WTC11 (cell line): ENCODE data around the gene CACNA2D3. TPM values are rescaled to one million over a fixed set of nuclear protein-coding genes. Genes with fewer than 3 reads are reported as not detected.

ENCODE experiments used
- ATAC-seq: fragments of 200-7000 bp; cut with Tn5 transposase; 2 replicates; pipeline ENCODE4 v1.10.0; 2021; ENCODE audit warnings: mild to moderate bottlenecking, moderate library complexity
- CTCF ChIA-PET: fragments of 300-600 bp; sonication (Branson Sonifier 250); formaldehyde crosslinking; loops from one replicate; lab custom pipeline; 2021; ENCODE audit warnings: antibody characterized with exemption; lab: Charles Lee
- POLR2A ChIA-PET: fragments of 350-600 bp; sonication (Branson Sonifier 250); formaldehyde crosslinking; loops from one replicate; lab custom pipeline; 2021; ENCODE audit warnings: antibody characterized with exemption; lab: Charles Lee
- DNase-seq: peaks from one replicate; pipeline ENCODE4 v3.0.0; 2021; ENCODE audit warnings: low spot score
- H3K27ac Mint-ChIP-seq: 2 replicates; pipeline ENCODE4 v1.8.0; 2021; ENCODE audit warnings: mixed read lengths
- H3K27me3 Mint-ChIP-seq: 2 replicates; pipeline ENCODE4 v1.8.0; 2021; ENCODE audit warnings: low read depth, mild to moderate bottlenecking, moderate library complexity, mixed read lengths
- H3K36me3 Mint-ChIP-seq: 2 replicates; pipeline ENCODE4 v1.8.0; 2021; ENCODE audit warnings: mixed read lengths
- H3K4me1 Mint-ChIP-seq: 2 replicates; pipeline ENCODE4 v1.8.0; 2022; ENCODE audit warnings: mixed read lengths
- H3K4me3 Mint-ChIP-seq: 2 replicates; pipeline ENCODE4 v1.8.0; 2021; ENCODE audit warnings: mild to moderate bottlenecking, moderate library complexity, mixed read lengths
- H3K9me3 Mint-ChIP-seq: 2 replicates; pipeline ENCODE4 v1.8.0; 2021; ENCODE audit warnings: mixed read lengths
- ATF1 ChIP-seq: sonication (generic); formaldehyde crosslinking; IDR thresholded peaks from 2 replicates; pipeline ENCODE4 v1.8.1; 2023; ENCODE audit warnings: mild to moderate bottlenecking, moderate library complexity, missing genetic modification reagents
- ESRRA ChIP-seq: sonication (generic); formaldehyde crosslinking; IDR thresholded peaks from 2 replicates; pipeline ENCODE4 v1.8.1; 2022; ENCODE audit warnings: mild to moderate bottlenecking, missing genetic modification reagents, borderline replicate concordance
- FOXJ3 ChIP-seq: sonication (generic); formaldehyde crosslinking; IDR thresholded peaks from 2 replicates; pipeline ENCODE4 v1.9.0; 2021; ENCODE audit warnings: missing genetic modification reagents, mild to moderate bottlenecking, borderline replicate concordance
- GABPB1 ChIP-seq: sonication (generic); formaldehyde crosslinking; IDR thresholded peaks from 2 replicates; pipeline ENCODE4 v1.8.1; 2023; ENCODE audit warnings: mild to moderate bottlenecking, missing genetic modification reagents
- JUN ChIP-seq: sonication (generic); formaldehyde crosslinking; IDR thresholded peaks from 2 replicates; pipeline ENCODE4 v1.8.0; 2023; ENCODE audit warnings: mild to moderate bottlenecking, missing genetic modification reagents
- MXD4 ChIP-seq: fragments of 250-450 bp; sonication (Bioruptor Pico); IDR thresholded peaks from 2 replicates; pipeline ENCODE4 v1.8.0; 2021; ENCODE audit warnings: mild to moderate bottlenecking, moderate library complexity, borderline replicate concordance
- TCF7 ChIP-seq: sonication (generic); formaldehyde crosslinking; IDR thresholded peaks from 2 replicates; pipeline ENCODE4 v1.8.0; 2022; ENCODE audit warnings: mild to moderate bottlenecking, low read depth, missing genetic modification reagents, moderate library complexity
- TP53 ChIP-seq: sonication (generic); formaldehyde crosslinking; IDR thresholded peaks from 2 replicates; pipeline ENCODE4 v1.8.1; 2023; ENCODE audit warnings: mild to moderate bottlenecking, missing genetic modification reagents
- ZBTB21 ChIP-seq: sonication (generic); formaldehyde crosslinking; IDR thresholded peaks from 2 replicates; pipeline ENCODE4 v1.8.1; 2023; ENCODE audit warnings: mild to moderate bottlenecking, missing genetic modification reagents, borderline replicate concordance
- ZMAT4 ChIP-seq: fragments of 250-450 bp; sonication (Bioruptor Pico); IDR thresholded peaks from 2 replicates; pipeline ENCODE4 v1.9.0; 2021; ENCODE audit warnings: mild to moderate bottlenecking
- ZNF219 ChIP-seq: sonication (generic); formaldehyde crosslinking; IDR thresholded peaks from 2 replicates; pipeline ENCODE4 v1.8.0; 2023; ENCODE audit warnings: missing genetic modification reagents, mild to moderate bottlenecking, borderline replicate concordance
- ZNF232 ChIP-seq: sonication (generic); formaldehyde crosslinking; IDR thresholded peaks from 2 replicates; pipeline ENCODE4 v1.8.0; 2022; ENCODE audit warnings: mild to moderate bottlenecking, missing genetic modification reagents
- ZNF317 ChIP-seq: sonication (generic); formaldehyde crosslinking; IDR thresholded peaks from 2 replicates; pipeline ENCODE4 v1.8.1; 2023; ENCODE audit warnings: low read depth, mild to moderate bottlenecking, moderate library complexity, missing genetic modification reagents, borderline replicate concordance
- ZNF425 ChIP-seq: fragments of 250-450 bp; sonication (Bioruptor Pico); conservative IDR thresholded peaks from 2 replicates; pipeline ENCODE4 v1.9.0; 2021; ENCODE audit warnings: mild to moderate bottlenecking
- total RNA-seq: library from RNA; stranded (reverse); gene quantifications from 3 replicates; pipeline ENCODE4 v1.2.3, GENCODE V29; 2021
- TF ChIP-seq, protein P1 (sequence below): sonication (generic); formaldehyde crosslinking; IDR thresholded peaks from 2 replicates; pipeline ENCODE4 v1.8.1; 2023; ENCODE audit warnings: mild to moderate bottlenecking, missing genetic modification reagents, borderline replicate concordance
- TF ChIP-seq, protein P2 (sequence below): fragments of 250-450 bp; sonication (Bioruptor Pico); IDR thresholded peaks from 2 replicates; pipeline ENCODE4 v1.8.0; 2021; ENCODE audit warnings: mild to moderate bottlenecking
- TF ChIP-seq, protein P3 (sequence below): sonication (generic); formaldehyde crosslinking; IDR thresholded peaks from 2 replicates; pipeline ENCODE4 v1.8.0; 2022; ENCODE audit warnings: mild to moderate bottlenecking, missing genetic modification reagents
- TF ChIP-seq, protein P4 (sequence below): sonication (generic); formaldehyde crosslinking; IDR thresholded peaks from 2 replicates; pipeline ENCODE4 v1.8.1; 2022; ENCODE audit warnings: mild to moderate bottlenecking, moderate library complexity, missing genetic modification reagents
- TF ChIP-seq, protein P5 (sequence below): sonication (generic); formaldehyde crosslinking; IDR thresholded peaks from 2 replicates; pipeline ENCODE4 v1.8.0; 2023; ENCODE audit warnings: mild to moderate bottlenecking, missing genetic modification reagents

Gene CACNA2D3
- total RNA-seq, 1 experiment from 2014 or later, result 5.0 TPM

- CTCF ChIA-PET, result interaction anchor here (0.6 kb wide), 1 partner anchor 56 kb away, joined by 4 read pairs; no protein-coding TSS in a partner anchor
- Mint-ChIP-seq H3K36me3 (no peaks in the 10 kb centered on the region), H3K27me3 (no peaks in the 10 kb centered on the region; the same call in 1 of the 2 replicates), H3K27ac (no peak overlapping the region), H3K4me1 (peaks cover 7% of the 10 kb centered on the region; the same call in 1 of the 2 replicates), H3K9me3 (peaks cover 5% of the 10 kb centered on the region)
- no peak for DNase-seq
- no peak for TF ChIP-seq ZNF232 (CRISPR knock-in tag)
- TF ChIP-seq TCF7 (CRISPR knock-in tag), result no peak
- no peak for TF ChIP-seq ZBTB21 (CRISPR knock-in tag)
- no peak for TF ChIP-seq ZNF219 (CRISPR knock-in tag)
- TF ChIP-seq ESRRA (CRISPR knock-in tag), result no peak
- TF ChIP-seq ZNF425 (CRISPR knock-in tag), result no peak
- no peak for TF ChIP-seq ZMAT4
- TF ChIP-seq, protein P1, sequence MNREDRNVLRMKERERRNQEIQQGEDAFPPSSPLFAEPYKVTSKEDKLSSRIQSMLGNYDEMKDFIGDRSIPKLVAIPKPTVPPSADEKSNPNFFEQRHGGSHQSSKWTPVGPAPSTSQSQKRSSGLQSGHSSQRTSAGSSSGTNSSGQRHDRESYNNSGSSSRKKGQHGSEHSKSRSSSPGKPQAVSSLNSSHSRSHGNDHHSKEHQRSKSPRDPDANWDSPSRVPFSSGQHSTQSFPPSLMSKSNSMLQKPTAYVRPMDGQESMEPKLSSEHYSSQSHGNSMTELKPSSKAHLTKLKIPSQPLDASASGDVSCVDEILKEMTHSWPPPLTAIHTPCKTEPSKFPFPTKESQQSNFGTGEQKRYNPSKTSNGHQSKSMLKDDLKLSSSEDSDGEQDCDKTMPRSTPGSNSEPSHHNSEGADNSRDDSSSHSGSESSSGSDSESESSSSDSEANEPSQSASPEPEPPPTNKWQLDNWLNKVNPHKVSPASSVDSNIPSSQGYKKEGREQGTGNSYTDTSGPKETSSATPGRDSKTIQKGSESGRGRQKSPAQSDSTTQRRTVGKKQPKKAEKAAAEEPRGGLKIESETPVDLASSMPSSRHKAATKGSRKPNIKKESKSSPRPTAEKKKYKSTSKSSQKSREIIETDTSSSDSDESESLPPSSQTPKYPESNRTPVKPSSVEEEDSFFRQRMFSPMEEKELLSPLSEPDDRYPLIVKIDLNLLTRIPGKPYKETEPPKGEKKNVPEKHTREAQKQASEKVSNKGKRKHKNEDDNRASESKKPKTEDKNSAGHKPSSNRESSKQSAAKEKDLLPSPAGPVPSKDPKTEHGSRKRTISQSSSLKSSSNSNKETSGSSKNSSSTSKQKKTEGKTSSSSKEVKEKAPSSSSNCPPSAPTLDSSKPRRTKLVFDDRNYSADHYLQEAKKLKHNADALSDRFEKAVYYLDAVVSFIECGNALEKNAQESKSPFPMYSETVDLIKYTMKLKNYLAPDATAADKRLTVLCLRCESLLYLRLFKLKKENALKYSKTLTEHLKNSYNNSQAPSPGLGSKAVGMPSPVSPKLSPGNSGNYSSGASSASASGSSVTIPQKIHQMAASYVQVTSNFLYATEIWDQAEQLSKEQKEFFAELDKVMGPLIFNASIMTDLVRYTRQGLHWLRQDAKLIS, result no peak
- TF ChIP-seq FOXJ3 (CRISPR knock-in tag), result no peak
- TF ChIP-seq MXD4 (CRISPR knock-in tag), result no peak
- TF ChIP-seq, protein P2, sequence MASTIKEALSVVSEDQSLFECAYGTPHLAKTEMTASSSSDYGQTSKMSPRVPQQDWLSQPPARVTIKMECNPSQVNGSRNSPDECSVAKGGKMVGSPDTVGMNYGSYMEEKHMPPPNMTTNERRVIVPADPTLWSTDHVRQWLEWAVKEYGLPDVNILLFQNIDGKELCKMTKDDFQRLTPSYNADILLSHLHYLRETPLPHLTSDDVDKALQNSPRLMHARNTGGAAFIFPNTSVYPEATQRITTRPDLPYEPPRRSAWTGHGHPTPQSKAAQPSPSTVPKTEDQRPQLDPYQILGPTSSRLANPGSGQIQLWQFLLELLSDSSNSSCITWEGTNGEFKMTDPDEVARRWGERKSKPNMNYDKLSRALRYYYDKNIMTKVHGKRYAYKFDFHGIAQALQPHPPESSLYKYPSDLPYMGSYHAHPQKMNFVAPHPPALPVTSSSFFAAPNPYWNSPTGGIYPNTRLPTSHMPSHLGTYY (CRISPR knock-in tag), result no peak
- TF ChIP-seq, protein P3, sequence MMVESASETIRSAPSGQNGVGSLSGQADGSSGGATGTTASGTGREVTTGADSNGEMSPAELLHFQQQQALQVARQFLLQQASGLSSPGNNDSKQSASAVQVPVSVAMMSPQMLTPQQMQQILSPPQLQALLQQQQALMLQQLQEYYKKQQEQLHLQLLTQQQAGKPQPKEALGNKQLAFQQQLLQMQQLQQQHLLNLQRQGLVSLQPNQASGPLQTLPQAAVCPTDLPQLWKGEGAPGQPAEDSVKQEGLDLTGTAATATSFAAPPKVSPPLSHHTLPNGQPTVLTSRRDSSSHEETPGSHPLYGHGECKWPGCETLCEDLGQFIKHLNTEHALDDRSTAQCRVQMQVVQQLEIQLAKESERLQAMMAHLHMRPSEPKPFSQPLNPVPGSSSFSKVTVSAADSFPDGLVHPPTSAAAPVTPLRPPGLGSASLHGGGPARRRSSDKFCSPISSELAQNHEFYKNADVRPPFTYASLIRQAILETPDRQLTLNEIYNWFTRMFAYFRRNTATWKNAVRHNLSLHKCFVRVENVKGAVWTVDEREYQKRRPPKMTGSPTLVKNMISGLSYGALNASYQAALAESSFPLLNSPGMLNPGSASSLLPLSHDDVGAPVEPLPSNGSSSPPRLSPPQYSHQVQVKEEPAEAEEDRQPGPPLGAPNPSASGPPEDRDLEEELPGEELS (CRISPR knock-in tag), result no peak
- TF ChIP-seq, protein P4, sequence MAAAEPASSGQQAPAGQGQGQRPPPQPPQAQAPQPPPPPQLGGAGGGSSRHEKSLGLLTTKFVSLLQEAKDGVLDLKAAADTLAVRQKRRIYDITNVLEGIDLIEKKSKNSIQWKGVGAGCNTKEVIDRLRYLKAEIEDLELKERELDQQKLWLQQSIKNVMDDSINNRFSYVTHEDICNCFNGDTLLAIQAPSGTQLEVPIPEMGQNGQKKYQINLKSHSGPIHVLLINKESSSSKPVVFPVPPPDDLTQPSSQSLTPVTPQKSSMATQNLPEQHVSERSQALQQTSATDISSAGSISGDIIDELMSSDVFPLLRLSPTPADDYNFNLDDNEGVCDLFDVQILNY (CRISPR knock-in tag), result no peak
- TF ChIP-seq ATF1, result no peak
- no peak for TF ChIP-seq TP53 (CRISPR knock-in tag)
- TF ChIP-seq JUN (CRISPR knock-in tag), result no peak
- TF ChIP-seq, protein P5, sequence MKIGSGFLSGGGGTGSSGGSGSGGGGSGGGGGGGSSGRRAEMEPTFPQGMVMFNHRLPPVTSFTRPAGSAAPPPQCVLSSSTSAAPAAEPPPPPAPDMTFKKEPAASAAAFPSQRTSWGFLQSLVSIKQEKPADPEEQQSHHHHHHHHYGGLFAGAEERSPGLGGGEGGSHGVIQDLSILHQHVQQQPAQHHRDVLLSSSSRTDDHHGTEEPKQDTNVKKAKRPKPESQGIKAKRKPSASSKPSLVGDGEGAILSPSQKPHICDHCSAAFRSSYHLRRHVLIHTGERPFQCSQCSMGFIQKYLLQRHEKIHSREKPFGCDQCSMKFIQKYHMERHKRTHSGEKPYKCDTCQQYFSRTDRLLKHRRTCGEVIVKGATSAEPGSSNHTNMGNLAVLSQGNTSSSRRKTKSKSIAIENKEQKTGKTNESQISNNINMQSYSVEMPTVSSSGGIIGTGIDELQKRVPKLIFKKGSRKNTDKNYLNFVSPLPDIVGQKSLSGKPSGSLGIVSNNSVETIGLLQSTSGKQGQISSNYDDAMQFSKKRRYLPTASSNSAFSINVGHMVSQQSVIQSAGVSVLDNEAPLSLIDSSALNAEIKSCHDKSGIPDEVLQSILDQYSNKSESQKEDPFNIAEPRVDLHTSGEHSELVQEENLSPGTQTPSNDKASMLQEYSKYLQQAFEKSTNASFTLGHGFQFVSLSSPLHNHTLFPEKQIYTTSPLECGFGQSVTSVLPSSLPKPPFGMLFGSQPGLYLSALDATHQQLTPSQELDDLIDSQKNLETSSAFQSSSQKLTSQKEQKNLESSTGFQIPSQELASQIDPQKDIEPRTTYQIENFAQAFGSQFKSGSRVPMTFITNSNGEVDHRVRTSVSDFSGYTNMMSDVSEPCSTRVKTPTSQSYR, result no peak
- no peak for TF ChIP-seq GABPB1 (CRISPR knock-in tag)
- no peak for TF ChIP-seq ZNF317 (CRISPR knock-in tag)
- TF ChIP-seq, all 79 proteins: peak for 0
- no peak overlapping the region for H3K4me3 Mint-ChIP-seq
- ATAC-seq, result no peak
- POLR2A ChIA-PET, result no interaction called here
Measured at GRCh38 chr3:55091381-55092225, 969.3 kb downstream of the CACNA2D3 start.
